Daoy (cell line): Measurements from ENCODE around the gene AGR2. TPM values are rescaled to one million over a fixed set of nuclear protein-coding genes. Genes with fewer than 3 reads are reported as not detected.

ENCODE experiments used
- DNase-seq: peaks from one replicate; pipeline ENCODE4 v3.0.0-alpha.2; 2015; ENCODE audit warnings: low read depth
- total RNA-seq: library from RNA; depleted of rRNA; stranded (reverse); fragments of >200 nt; shearing (Covaris generic); gene quantifications from 2 replicates; pipeline ENCODE4 v1.2.3, GENCODE V29; 2014

The AGR2 gene
- total RNA-seq, 1 experiment from 2014 or later: not detected

GRCh38 chr7:16812542-16813231, 7.9 kb upstream of the AGR2 start:
- DNase-seq: no peak

DNA sequence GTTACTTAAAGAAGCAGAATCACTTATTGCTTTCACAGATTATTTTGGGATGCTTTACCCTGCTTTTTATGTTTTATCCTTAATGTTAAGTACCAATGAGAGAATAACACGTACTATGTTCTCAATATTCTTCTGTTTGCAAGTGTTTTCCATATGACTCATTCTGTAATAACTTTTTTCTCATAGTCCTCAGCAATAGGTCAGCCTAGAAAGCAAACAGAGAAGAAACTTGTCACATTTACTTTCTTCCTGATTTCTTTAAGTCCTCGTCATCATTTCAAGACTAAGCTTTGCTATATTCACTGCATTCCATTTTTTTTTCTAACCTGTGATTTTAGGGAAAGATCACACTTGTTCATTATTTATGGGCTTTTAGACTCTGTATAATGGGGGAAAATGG, 6.8 kb upstream of the AGR2 start:
- no peak for DNase-seq

GRCh38 chr7:16810573-16810972, 5.8 kb upstream of the AGR2 start:
- DNase-seq: no peak

DNA sequence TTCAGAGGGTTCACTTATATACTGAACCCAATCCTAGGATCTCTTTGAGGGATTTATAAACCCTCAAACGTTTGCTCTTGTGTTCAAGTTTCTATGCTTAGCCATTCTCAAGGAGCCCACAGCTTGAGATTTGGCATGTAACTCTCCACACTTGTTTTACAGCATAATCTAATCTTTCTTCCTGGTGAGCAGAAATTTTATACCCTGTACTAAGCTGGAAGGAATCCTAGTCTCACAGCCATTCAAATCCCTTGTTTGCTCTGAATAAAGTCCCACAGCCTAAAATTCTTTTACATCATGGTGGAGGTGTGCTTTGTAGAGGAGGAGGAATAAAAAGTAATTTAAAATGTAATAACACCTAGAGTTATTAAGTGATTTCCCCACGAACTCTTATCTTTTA, 5.3 kb upstream of the AGR2 start:
- DNase-seq: no peak

- DNase-seq: no peak
These were observed 642 bp upstream of the AGR2 start for GRCh38 chr7:16805441-16805840.

DNA sequence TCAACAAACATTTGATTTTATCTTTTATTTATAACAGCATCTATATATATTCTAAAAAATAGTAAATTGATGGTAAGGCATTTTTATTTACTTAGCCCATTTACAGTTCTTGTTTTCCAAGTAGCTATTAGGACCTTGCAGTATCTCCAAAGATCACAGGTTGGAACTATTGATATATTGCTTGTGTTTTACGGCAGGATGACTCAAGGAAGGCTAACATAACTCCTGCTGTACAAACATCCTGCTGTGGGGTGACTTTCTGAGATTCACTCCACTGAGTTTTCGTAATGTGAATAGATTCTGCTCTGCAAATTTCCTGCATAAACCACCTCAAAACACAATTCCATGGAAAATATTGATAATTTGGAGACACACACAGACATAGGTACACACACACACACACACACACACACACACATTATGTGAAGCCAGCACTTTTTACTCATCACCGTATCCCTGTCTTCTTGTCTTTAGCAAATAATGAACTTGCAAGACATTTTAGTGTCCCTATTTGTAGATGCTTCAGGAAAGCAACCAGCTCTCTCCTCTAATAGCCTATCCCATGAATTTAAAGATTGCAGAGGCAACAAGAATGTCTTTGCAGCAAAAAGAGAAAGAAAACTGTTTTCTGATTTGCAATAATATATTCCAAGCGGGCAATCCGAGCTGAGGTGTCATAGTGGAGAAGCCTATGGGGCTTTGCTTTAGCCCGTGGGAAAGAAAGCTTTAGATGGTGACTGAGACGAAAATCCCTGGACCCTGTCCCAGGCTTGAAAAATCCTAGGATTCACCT, 722 bp downstream of the AGR2 start:
- DNase-seq: no peak

DNA sequence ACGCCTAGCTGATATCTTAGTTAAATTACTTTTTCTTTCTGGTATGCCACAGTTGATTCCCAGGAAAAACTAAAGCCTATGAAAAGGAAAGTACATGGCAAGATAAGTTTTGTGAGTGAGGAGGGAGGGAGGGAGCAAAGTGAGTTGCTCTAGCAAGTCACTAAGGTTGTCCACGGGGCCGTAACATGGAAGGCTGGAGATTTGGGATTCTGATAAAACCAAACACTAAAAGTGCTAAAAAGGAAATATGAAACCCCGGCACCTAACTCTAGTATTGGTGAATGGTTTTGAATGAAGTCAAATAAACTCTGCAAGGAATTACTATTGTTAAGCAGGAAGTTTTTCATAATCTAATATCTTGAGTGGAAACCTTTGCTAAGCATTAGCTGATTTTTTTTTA, 1.7 kb downstream of the AGR2 start:
- DNase-seq: no peak

DNA sequence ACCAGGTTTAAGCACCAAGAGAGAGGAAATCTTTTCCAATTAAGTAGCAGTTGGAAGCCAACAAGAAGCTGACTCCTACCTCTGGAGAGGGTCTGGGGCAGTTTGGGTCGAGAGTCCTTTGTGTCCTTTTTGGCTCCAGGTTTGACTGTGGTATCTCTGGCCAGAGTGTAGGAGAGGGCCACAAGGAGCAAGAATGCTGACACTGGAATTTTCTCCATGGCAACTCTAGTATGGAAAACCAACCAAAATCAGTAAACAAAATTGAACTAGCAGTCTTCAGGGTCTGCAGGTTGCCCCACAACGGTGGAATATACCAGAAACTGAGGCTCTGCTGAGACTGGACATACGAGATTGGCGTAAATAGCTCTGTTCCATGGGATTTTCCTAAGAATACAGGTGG, 3.2 kb downstream of the AGR2 start:
- DNase-seq: no peak

- peak; percentile 73 for DNase-seq
These were observed 3.7 kb downstream of the AGR2 start for GRCh38 chr7:16801111-16801542.

GRCh38 chr7:16795624-16796023, 9.2 kb downstream of the AGR2 start:
- no peak for DNase-seq

DNA sequence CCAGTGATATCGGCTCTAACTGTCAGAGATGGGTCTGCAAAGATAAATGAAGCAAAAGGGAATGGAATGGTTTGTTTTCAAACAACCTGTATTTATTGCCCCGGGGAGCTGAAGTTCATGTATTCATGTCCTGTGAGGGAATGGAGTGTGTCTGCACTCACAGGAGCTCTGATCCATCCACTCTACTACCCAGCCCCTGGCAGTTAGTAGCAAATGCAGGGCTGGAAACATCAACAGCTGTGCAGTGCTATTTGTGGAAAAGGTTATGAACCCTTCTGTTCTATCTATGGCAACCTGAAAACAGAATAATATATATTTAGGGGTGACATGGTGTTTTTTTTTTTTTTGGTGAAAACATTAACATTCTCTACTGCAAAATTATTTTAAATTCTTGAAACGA, 9.8 kb downstream of the AGR2 start:
- DNase-seq: no peak

DNA sequence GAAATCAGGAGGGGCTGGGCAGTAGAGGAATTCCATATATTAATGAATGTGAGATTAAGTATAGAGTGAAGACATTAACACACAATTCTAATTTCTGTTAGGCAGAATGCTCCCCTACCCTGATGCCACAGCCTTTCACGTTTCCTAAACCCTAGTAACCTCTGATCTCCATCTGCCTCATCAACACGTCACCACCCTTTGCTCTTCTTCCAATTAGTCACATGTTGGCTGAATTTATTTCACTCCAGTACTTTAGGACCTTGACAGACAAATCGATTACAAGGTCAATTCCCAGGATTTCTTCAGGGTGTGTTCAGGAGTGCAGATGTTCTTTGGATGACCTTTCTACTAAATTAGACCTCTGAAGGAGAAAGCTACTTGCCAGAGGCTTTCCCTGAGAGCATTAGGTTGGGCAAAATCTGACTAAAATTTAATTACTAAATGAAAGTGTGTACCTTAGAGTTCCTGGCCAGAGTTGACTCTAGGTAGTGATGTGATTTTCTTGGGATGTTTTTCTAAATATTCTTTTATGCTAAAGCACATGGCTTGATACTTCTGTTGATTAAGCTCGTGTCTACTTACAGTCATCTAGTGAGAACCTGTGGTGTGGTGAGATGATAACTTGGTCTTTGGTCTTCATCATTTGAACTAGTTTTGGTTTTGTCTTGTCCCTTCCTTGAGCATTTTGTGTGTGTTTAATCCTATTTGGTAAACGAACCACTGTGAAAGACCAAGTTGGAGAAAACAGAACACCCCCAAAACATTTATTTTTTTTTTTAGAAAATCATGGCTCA, 12.7 kb downstream of the AGR2 start:
- no peak for DNase-seq

- DNase-seq: no peak
These were observed 13.7 kb downstream of the AGR2 start for GRCh38 chr7:16791071-16791470.

GRCh38 chr7:16787127-16787526, 17.7 kb downstream of the AGR2 start:
- DNase-seq: no peak

DNA sequence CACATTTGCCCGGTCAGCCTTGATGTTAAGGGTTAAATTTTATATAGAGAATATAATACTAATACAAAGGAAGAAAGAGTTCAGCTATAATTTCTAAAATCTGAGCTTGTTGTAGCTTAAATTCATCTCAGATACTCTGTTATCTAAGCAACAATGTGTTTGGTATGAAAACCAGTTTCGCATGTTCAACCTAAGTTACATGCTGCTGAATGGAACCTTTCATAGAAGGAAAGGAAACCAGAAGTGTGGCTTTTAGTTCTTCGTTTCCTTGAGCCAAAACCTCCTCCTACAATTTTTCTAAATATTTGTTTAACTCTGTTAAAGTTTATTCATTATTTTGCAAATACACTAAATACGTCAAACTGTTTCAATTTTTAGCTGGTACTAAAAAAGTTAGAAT, 18.5 kb downstream of the AGR2 start:
- no peak for DNase-seq

DNA sequence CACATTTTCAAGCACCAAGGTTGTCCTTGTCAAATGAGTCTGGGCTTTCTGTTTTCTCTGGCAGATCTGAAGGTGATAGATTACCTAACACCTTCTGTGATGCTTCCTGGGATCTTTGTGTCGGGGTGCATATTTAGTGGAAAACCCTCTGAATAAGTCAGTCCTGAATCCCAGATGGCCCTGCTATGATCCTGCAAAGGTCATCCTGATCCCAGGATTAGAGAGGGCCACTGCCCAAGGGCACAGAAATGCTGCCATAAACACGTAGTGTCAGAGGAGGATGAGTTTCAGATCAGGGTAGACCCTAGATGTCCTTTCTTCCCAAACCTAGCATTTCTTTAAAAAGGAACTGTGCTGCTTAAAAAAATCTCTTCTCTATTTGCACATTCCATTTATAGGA, 19.0 kb downstream of the AGR2 start:
- no peak for DNase-seq

- no peak for DNase-seq
These were observed 19.5 kb downstream of the AGR2 start for GRCh38 chr7:16785321-16785720.

- no peak for DNase-seq
These were observed 24.2 kb downstream of the AGR2 start for GRCh38 chr7:16780596-16780995.

DNA sequence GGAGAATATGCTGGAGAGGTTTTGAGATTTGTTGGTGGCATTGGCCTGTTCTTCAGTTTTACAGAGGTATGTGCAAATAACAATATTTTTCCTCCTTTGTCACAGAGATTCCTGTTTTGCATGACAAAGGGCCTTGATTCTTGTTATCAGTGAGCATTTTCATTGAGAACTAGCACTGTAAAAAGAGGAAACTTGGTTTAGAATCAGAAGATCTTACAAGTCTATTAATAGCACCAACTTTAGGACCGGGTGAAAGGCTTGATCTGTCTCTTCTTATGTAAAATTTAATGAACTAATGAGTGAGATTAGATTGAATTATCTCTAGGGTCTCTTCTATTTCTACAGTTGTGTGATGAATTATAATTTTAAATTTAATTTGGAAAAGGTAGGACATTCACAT, 25.7 kb downstream of the AGR2 start:
- DNase-seq: no peak

- no peak for DNase-seq
These were observed 26.3 kb downstream of the AGR2 start for GRCh38 chr7:16778476-16778875.

DNA sequence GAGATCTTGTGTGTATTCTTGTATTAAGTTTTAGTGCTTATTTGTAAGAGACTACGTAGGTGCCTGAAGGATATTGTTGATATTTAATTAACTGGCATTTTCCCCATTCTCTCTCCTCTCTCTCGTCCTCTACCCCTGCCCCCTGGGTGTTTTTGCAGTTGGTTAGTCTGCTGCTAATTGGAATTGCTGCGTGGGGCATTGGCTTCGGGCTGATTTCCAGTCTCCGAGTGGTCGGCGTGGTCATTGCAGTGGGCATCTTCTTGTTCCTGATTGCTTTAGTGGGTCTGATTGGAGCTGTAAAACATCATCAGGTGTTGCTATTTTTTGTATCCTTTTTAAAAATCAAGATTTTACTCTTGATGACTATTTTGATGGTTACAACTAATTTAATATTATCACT, 28.7 kb downstream of the AGR2 start:
- no peak for DNase-seq

- DNase-seq: no peak
These were observed 29.8 kb downstream of the AGR2 start for GRCh38 chr7:16774986-16775385.

DNA sequence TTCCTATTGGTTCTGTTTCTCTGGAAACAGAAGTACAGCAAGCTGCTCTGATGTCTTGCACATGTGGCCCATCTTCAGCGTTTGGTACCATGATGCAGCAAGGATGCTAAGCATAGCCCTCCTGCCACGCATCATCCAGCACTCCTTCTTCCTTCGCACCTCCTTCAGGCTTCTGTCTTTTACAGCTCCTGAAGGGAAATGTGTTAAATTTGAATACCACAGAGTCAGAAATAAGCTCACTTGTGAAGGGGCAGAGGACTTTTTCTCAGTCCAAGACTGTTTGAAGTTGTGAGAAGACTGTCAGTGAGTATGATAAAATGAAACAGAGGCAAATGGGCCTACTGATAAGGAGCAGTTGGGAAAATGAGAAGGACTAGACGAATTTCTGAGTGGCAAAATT, 30.5 kb downstream of the AGR2 start:
- no peak for DNase-seq
